Right lobe of liver (tissue), 6 donors: Measurements from ENCODE around the gene C6orf120. TPM values are rescaled to one million over a fixed set of nuclear protein-coding genes. Genes with fewer than 3 reads are reported as not detected.
"Not testable (repeated sequence)": the region's sequence is repeated elsewhere in the genome, so short reads cannot be mapped to it uniquely, and the experiment has no call there.

ENCODE experiments used
- ATAC-seq, 4 donors: fragments of 200-7000 bp; cut with Tn5 transposase; one replicate each; pipeline ENCODE4 v1.9.1; 2020; ENCODE audit warnings: mild to moderate bottlenecking in 4 of 4, moderate library complexity in 4 of 4
- DNase-seq, 3 donors: peaks; one replicate each; pipeline ENCODE4 v3.0.0-alpha.2; 2020
- H3K27ac ChIP-seq, 3 donors: fragments of 200-600 bp; one replicate each; pipeline ENCODE4 v1.8.0; 2022
- H3K27me3 ChIP-seq, 2 donors: fragments of 200-600 bp; one replicate each; pipeline ENCODE4 v1.8.0; 2022
- H3K36me3 ChIP-seq, 4 donors: fragments of 200-600 bp; sonication (generic) in 1 of 4; one replicate each; pipeline versions ENCODE4 v1.5.1 to v1.8.0; 2017 to 2022; ENCODE audit warnings: control low read depth in 1 of 4
- H3K4me1 ChIP-seq, 4 donors: fragments of 200-600 bp; sonication (generic) in 1 of 4; one replicate each; pipeline versions ENCODE4 v1.5.1 to v1.8.0; 2017 to 2022; ENCODE audit warnings: control low read depth in 1 of 4
- H3K4me3 ChIP-seq, 3 donors: fragments of 200-600 bp; one replicate each; pipeline ENCODE4 v1.8.0; 2022
- H3K9me3 ChIP-seq, 4 donors: fragments of 200-600 bp; sonication (generic) in 1 of 4; one replicate each; pipeline versions ENCODE4 v1.5.1 to v1.8.0; 2017 to 2022; ENCODE audit warnings: control low read depth in 1 of 4
- POLR2A ChIP-seq: fragments of 450-650 bp; IDR thresholded peaks from one replicate; pipeline ENCODE4 v1.6.1; 2017; ENCODE audit warnings: antibody characterized with exemption, mild to moderate bottlenecking
- WGBS: methylation state at CpG from one replicate; pipeline ENCODE4 v1.1.6; 2018; ENCODE audit warnings: low coverage, low lambda C conversion rate; ENCODE audit not compliant: insufficient coverage; ENCODE audit errors: missing lambda C conversion rate; 5-methylcytosine and 5-hydroxymethylcytosine counted together
- intact Hi-C, 2 donors: fragments of 100-400 bp; cut with DNase I; formaldehyde crosslinking; loops; one replicate each; pipeline versions ENCODE4 v1.11.2 to v1.14.1; 2022
- total RNA-seq, 6 experiments: library from RNA; depleted of rRNA in 2 of 6; stranded (reverse); fragments of >200 nt in 2 of 6; fragmentation: NEBNext Ultra II Directional in 3 of 6; extraction: Animal tissue kit (Norgen Biotek cat#: 25700) in 3 of 6; gene quantifications; one replicate each; pipeline versions ENCODE4 v1.1.0 to v1.2.4, GENCODE V29; 2016 to 2023
- TF ChIP-seq, protein P1 (sequence below), 4 donors: fragments of 200-600 bp in 3 of 4; fragments of 450-650 bp in 1 of 4; IDR thresholded peaks; one replicate each; pipeline versions ENCODE4 v1.5.1 to v1.8.0; 2016 to 2022; ENCODE audit warnings: antibody characterized with exemption in 4 of 4, mild to moderate bottlenecking in 2 of 4
- donor health status: DM: no; HTN: yes; CAD: no.
- donor health status: DM: no; HTN: no; CAD: no.
- donor health status: DM: no; HTN: no; CAD: no.
- donor health status: DM: no; HTN: yes; CAD: no.
- donor health status: DM: no; HTN: yes; CAD: no.

Gene C6orf120
- total RNA-seq, 6 experiments from 2014 or later, result 17.2 to 38.2 (median 22.6) TPM

GRCh38 chr6:169697115-169697514 is 4.8 kb upstream of the C6orf120 start:
- H3K4me3 ChIP-seq, H3K27me3 ChIP-seq, H3K9me3 ChIP-seq, H3K36me3 ChIP-seq, ATAC-seq, H3K4me1 ChIP-seq, DNase-seq, intact Hi-C loops, H3K27ac ChIP-seq: not testable (repeated sequence)
- 69% methylated on average over 7 of the region's 10 CpGs for whole genome bisulfite sequencing
- TF ChIP-seq, protein P1, sequence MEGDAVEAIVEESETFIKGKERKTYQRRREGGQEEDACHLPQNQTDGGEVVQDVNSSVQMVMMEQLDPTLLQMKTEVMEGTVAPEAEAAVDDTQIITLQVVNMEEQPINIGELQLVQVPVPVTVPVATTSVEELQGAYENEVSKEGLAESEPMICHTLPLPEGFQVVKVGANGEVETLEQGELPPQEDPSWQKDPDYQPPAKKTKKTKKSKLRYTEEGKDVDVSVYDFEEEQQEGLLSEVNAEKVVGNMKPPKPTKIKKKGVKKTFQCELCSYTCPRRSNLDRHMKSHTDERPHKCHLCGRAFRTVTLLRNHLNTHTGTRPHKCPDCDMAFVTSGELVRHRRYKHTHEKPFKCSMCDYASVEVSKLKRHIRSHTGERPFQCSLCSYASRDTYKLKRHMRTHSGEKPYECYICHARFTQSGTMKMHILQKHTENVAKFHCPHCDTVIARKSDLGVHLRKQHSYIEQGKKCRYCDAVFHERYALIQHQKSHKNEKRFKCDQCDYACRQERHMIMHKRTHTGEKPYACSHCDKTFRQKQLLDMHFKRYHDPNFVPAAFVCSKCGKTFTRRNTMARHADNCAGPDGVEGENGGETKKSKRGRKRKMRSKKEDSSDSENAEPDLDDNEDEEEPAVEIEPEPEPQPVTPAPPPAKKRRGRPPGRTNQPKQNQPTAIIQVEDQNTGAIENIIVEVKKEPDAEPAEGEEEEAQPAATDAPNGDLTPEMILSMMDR (IDR thresholded peaks at IDR 0.05), result peak in 3 of 4 donors; percentile 19 to 37 (median 36)

DNA sequence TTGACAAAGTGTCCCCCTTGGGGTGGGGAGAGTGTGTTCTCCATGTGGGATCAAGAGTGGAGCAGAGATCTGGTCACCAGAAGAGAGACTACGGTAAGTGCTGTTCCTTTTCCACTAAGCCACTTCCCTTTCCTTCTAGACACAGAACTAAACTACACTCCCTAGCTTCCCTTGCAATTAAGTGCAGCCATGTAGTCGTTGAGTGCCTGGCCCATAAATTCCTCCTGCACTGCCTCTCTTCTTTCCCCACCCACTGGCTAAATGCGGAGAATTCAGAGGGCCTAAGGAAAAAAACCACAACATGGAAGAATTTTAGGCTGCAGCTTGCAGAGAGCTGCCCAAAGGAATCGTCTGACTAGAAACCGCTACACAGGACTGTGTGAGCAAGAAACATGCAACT is 1.6 kb upstream of the C6orf120 start:
- Histone ChIP-seq H3K27me3 (no peaks in the 10 kb centered on the region), H3K4me3 (no peak overlapping the region), H3K36me3 (no peaks in the 10 kb centered on the region), H3K27ac (no peak overlapping the region), H3K9me3 (no peaks in the 10 kb centered on the region), H3K4me1 (peaks cover 0 to 24% (median 12%) of the 10 kb centered on the region in 4 donors)
- DNase-seq, result no peak
- TF ChIP-seq POLR2A, result no peak
- TF ChIP-seq, protein P1 (IDR thresholded peaks at IDR 0.05), result no peak
- no peak for ATAC-seq
- 48% methylated on average over 5 of the region's 5 CpGs for WGBS
- intact Hi-C loops, result no loop called here

- peaks cover 0 to 24% (median 12%) of the 10 kb centered on the region in 4 donors for H3K4me1 ChIP-seq
- no peaks in the 10 kb centered on the region for H3K27me3 ChIP-seq
- no peaks in the 10 kb centered on the region for H3K9me3 ChIP-seq
- DNase-seq, result peak in 1 of 3 donors; percentile 49
- no peaks in the 10 kb centered on the region for H3K36me3 ChIP-seq
- H3K4me3 ChIP-seq, result peak overlapping the region; percentile 70 to 95 (median 89)
- intact Hi-C loops, result no loop called here
- WGBS, result under 1% methylated on average over 35 of the region's 54 CpGs
- ATAC-seq, result peak; percentile 1 to 7 (median 6)
- peak overlapping the region; percentile 68 to 90 (median 79) for H3K27ac ChIP-seq
- TF ChIP-seq POLR2A, result no peak
- TF ChIP-seq, protein P1 (IDR thresholded peaks at IDR 0.05), result no peak
These were observed 494 bp upstream of the C6orf120 start for GRCh38 chr6:169701311-169701953.

GRCh38 chr6:169702840-169703246 is 917 bp downstream of the C6orf120 start:
- H3K36me3 ChIP-seq, result no peaks in the 10 kb centered on the region
- 2% methylated on average over 11 of the region's 22 CpGs for WGBS
- intact Hi-C loops, result no loop called here
- TF ChIP-seq, protein P1 (IDR thresholded peaks at IDR 0.05), result no peak
- TF ChIP-seq POLR2A, result no peak
- H3K27ac ChIP-seq, result peak overlapping the region; percentile 68 to 90 (median 79)
- DNase-seq, result no peak
- ATAC-seq, result no peak
- H3K9me3 ChIP-seq, result no peaks in the 10 kb centered on the region
- peaks cover 0 to 24% (median 12%) of the 10 kb centered on the region in 4 donors for H3K4me1 ChIP-seq
- H3K4me3 ChIP-seq, result peak overlapping the region; percentile 70 to 95 (median 89)
- H3K27me3 ChIP-seq, result no peaks in the 10 kb centered on the region
